Suppressor macrophage treated with lipopolysaccharide for 4 hours (primary cell): ENCODE results near the gene TMEM156.

Experiments used
- DNase-seq: peaks from one replicate; pipeline ENCODE4 v3.0.0-alpha.2; 2020

The TMEM156 gene

DNA sequence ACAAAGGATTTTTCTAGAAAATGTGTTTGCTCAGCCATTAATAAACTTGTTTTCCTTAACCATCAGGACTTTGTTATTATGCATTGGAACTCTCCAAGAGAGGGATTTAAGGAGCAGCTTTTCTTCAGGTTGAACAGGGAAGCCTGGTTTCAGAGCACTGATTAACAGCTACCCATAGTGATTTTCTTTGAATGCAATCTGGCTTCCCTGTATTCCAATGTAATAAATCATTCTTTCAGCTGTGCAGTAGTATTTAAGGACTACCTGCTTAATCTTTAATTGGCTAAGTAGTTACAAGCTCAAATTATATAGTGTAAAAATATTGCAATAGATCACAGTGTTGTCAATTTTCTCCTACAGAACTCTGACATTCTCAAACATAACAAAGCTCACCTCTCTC lies 77.5 kb downstream of the TMEM156 start:
- DNase-seq, result no peak

DNA sequence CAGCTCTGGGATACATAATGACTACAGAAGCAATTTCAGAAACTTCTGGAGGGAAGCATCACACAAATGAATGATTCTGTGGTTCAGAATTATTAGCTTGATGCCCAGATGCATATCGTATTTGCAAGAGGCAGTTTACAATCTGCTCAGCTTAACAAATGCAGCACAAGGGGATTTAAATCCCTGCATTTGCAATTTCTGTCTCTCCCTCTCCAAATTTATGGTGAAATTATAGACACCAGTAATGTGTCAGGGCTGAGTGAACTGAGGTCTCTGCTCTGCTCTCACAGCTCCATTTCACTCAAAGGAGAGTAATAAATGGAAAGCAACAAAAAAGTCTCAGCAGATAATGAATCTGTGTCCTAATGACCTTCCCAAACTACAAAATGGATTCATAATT lies 80.2 kb downstream of the TMEM156 start:
- DNase-seq, result no peak

DNA sequence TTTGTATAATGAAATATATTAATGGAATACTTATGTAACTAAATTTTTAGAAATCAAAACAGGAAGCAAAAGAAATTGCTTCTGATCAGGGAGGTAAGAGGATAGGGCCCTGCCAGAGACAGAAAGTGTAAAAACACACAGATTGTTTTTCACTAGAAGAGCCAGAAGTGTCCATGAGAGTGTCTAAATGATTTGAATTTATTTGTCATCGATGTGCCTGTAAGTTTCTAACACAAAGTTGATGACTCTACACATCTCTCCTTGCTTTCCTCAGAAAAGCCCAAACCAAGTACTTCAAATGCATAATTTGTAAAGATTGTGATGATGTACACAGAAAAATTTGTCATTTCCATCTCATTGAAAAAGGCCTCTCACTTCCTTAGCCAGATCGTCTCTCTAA lies 80.6 kb downstream of the TMEM156 start:
- no peak for DNase-seq

DNA sequence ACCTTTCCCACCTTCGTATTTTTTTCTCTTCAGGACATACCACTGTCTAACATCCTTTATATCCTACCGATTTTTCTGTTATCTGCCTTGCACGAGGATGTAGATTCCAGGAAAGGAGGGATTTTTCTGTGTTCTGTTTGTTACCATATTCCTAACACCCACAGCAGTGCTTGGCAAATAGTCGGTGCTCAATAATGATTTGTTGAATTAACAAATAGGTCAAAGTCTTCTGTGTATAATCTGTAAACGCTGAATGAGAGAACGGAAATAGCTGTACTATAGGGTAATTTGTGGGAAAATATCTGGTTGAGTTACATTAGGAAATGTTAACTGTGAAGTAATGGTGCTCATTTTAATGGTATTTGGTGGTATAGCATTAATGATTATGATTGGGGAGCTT lies 81.5 kb downstream of the TMEM156 start:
- DNase-seq, result no peak

DNA sequence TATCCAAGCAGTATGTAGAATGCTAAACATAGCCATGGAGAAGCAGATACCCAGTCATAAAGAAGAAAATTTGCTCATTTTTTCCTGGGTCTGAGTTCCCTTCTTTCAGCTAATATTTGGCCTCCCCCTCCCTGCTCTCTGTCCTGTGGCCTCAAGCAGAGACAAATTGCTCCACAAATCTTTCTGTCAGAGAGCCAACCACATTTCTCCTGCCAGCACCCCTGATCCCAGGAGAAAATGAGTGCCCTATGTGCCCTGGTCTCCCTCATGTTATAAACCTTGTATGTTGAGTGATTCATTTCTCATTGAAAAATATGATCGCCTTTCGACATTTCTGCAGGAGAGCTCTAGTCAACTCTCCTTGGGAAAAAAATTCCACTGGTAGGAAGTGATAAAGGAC lies 82.0 kb downstream of the TMEM156 start:
- no peak for DNase-seq

DNA sequence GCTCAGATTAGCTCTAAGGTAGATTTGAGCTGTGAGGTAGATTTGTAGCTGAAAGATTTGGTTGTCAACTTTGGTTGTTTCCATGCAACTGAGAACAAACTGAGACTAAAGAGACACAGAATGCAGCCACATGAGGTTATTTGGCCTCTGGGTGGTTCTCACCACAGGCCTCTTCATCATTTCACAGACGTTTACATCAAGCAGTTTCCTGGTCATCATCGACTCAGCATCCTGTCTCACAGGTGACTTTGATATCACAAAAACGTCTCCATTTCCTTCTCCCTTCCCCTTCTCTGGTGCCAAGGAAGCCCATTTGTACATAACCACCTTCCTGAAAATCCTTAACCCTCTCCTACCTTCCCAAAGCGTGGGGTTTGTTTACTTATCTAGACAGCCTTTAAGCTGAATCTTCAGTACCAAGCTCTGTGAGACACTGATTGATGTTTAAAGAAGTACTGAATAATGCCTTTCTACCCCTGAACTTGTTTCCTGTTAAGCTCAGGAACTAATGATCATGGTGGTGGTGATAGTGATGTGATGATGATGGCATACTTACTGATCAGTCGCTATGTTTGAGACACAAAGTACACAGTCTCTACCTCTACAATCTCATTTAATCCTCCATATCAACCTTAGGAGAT lies 82.7 kb downstream of the TMEM156 start:
- no peak for DNase-seq

DNA sequence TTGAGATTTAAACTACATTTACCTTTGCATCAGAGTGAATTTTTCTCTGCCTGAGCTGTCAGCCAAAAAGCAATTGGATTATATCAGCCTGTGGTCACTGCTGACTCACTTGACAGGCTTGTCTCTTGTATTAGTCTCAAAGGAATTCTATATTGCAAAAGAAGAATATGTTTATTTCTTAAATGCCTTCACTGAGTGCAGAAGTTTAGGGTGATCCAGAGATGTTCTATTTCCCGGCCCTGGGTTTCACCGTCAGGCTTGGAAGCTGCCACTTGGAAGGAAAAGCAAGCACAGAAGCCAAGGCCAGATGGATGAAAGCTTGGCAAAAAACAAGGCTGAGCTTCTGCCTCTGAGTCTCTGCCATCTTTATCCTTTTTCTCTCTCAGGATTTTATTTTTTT lies 83.7 kb downstream of the TMEM156 start:
- no peak for DNase-seq

DNA sequence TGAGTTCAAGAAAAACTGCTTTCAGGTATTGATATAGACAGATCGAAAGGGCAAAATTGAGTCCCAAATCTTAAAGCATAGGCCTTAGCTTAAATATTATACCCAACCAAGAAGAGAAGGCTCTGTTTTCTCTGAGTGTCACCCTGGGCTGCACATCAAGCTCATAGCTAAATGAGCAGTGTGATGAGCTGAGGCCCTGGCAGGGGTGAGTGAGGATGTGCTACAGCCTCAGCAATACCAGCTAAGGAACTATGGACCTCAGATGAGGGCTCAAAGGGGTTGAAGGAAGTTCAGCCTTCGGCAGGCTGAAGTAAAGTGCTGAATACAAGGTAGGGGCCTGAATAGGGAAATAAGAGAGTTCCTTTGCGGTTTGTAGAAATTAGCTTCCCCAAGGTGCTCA lies 85.3 kb downstream of the TMEM156 start:
- no peak for DNase-seq

DNA sequence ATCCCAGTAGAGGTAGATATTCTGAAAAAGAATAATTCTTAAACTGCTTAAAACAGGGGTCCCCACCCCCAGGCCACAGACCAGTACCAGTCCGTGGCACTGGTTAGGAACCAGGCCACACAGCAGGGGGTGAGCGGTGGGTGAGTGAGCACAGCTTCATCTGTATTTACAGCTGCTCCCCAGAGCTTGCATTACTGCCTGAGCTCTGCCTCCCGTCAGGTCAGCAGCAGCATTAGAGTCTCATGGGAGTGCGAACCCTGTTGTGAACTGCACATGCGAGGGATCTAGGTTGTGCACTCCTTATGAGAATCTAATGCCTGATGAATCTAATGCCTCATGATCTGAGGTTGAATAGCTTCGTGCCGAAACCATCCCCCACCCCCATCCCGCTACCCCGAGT lies 87.8 kb downstream of the TMEM156 start:
- no peak for DNase-seq

DNA sequence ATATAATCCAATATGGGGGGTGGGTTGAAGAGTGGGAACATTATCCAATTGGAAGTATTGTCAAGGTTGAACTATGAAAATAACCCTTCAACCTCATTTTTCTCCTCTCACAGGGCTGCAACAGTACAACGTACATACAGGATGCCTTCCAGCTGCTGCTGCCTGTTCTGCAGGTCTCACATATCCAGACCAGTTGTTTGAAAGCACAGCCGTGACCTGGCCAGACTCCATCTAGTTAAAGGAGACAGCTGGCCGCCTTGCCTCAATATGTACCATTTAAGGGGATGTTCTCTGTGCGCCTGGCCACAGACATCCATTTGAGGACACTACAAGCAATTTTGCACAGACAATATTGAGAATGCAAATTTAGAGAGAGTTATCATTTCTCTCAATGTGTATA lies 88.9 kb downstream of the TMEM156 start:
- DNase-seq, result no peak

DNA sequence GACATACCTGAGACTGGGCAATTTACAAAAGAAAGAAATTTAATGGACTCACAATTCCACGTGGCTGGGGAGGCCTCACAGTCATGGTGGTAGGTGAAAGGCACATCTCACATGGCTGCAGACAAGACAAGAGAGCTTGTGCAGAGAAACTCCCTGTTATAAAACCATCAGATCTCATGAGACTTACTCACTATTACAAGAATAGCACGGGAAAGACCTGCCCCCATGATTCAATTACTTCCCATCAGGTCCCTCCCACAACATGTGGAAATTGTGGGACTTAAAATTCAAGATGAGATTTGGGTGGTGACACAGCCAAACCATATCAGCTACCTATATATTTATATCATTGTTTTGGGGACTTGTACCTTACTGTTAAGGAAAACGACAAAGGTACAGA lies 90.3 kb downstream of the TMEM156 start:
- DNase-seq, result peak; percentile 43

DNA sequence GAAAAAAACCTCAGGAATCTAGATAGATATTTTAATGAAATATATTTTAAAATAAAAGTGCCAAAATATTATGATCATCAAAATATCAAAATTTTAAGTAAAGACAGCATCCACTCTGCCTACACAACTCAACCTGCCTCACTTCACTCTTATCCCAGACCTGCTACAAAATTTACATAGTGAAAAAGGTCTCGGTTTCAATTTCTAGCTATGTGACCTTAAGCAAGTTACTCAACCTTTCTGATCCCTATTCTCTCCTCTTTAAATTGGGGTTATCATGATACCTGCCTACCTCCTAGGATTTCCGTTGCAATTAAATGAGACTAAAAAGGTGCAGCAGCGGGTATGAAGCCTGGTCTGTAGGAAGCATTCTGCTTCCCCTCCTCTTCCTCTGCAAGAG lies 91.7 kb downstream of the TMEM156 start:
- DNase-seq, result no peak

DNA sequence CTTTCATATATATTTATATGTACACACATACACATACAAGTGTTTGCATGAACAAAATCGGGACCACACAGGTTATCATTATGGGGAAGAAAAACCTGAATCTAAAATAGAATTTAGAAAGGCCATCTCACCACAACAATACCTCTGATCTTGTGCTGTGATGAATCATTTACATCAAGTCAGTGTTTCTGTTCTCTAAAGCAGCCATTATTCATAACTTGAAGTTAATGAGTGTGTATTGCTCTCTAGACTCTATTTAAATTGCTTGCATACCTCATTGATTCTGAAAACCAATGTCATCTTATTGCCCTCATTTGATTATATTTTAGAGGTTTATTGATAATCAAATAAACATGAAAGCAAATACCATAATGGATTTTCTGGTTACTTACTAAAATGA lies 93.0 kb downstream of the TMEM156 start:
- DNase-seq, result no peak

DNA sequence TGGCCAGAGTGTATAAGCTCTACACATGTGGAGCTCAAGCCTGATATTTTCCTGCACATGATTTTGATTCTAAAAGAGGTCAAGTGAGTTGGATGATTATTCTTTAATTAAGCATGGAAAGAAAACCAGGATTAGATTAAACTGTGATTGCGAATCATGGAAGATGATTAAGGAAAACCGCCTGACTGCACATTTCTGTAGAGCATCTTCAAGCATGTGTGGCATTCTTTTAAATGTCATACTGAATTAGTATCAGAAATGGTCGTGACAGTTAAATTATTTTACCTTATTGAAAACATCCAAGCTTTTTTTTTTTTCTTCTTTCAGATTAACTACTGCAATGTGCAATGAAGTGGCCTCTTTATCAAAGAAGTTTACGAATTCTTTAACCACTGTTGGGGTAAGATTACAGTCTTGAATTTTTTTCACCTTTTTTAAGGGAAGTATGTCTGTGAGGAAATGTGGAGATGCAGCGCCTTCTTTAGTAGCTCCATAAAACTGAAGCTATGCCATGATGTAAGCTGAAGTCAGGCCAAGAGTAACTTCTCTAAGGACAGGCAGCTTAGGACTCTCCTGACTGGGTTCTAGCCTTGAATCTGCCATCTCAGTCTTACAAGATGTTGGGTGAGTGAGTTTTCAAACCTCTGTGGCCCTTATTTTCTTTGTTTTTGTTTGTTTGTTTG lies 96.7 kb downstream of the TMEM156 start:
- DNase-seq, result no peak

DNA sequence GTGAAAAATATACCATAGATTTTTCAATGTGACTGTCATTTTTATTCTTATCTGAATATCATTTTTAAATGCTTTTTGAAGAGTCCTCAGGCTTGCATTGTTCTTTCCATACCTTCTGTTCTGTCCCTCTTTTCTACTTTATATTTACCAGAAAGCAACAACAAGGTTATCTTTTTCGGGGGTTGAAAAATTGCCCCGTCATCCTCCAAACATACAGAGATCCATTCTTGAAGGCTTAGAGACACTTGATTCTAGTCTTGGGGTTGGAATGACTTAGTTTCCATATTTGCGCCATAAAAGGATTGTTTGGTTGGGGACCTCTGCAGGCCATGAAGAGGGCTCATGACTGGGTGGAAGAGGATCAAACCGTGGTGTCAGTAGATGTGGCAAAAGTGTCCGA lies 101.1 kb downstream of the TMEM156 start:
- DNase-seq, result no peak

DNA sequence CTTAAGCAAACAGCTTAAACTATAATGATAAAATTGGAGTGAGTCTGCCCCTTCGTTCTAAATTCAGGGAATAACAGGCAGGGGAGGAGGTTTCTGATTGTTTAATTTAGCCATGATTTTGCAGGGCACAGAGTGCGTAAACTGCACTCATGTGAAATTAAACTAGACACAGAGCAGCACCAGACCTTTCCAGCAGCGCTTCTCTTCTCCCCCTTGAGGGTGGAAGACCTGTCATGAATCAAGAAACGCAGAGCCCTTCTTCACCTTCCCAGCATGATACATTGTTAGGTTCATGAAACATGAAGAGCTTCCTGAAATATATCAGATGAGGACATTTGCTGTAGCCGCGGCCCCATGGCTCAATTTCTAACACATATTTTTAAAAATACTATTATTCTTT lies 101.5 kb downstream of the TMEM156 start:
- DNase-seq, result no peak

DNA sequence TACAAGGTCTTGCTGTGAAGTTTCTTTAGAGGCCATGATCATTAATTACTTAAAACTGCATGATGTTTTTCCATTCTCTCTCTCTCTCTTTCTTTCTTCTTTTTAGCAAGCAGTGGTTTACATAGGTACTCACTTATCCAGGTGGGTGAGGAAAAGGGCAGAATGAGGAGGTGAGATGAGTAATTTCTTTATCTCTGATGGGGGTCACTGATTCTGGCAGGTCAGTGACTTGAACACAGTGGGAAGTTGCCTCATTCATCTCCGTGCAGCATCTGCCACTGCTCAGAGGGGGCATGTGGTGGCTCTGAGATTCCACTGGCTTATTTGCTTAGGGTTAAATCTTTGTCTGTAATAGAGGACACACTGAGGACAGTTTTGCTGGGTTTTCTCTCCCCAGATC lies 102.0 kb downstream of the TMEM156 start:
- DNase-seq, result no peak

DNA sequence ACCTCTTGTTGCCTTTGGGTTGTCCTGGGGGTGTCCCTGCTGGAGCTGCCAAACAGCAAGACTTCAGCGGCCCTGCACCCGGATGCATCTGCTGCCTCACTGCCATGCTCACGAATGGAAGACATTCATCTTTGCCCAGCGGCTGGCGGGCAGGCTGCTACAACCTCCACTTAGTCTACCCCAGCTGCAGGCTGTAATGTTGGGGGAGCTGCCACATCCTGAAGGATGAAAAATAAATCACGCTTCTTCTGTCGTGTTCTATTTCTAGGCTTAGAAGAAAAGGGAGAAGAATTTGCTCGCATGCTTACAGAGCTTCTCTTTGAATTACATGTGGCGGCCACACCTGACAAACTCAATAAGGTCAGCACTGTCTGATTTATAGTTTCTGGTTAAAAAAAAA lies 103.2 kb downstream of the TMEM156 start:
- no peak for DNase-seq

DNA sequence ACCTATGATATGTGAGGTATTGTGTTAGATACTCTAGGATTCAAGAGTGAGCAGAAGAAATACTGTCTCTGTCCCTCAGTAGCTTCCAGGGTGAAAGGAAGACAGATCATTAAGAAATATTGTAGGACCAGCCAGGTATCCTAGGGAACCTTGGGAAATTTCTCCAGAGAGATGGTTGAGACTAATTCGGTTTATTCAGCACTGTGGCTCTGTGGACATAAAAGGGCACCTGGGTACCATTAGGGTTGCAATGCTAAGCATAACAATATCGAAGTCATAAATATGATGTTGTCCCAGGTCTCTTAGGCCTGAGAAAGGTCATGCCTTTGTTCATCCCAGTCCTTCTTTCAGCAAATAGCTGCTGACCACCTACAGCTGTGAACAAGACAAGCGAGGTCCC lies 103.6 kb downstream of the TMEM156 start:
- DNase-seq, result no peak

DNA sequence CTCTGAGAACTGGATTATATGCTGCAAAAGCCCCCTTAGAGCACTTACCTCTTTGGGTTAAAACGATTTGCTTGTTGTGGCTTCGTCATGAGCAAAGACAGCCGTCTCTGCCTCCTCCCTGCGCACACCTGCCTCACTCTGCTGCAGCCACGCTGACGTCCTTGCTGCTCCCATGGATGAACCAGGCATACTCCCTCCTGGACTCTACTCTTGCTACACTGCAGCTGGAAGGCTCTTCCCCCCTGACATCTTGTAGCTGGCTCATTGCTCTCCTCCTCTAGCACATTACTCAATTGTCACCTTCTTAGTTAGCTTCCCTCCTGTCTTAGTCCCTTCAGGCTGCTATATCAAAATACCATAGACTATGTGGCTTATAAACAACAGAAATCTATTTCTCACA lies 105.3 kb downstream of the TMEM156 start:
- DNase-seq, result no peak

DNA sequence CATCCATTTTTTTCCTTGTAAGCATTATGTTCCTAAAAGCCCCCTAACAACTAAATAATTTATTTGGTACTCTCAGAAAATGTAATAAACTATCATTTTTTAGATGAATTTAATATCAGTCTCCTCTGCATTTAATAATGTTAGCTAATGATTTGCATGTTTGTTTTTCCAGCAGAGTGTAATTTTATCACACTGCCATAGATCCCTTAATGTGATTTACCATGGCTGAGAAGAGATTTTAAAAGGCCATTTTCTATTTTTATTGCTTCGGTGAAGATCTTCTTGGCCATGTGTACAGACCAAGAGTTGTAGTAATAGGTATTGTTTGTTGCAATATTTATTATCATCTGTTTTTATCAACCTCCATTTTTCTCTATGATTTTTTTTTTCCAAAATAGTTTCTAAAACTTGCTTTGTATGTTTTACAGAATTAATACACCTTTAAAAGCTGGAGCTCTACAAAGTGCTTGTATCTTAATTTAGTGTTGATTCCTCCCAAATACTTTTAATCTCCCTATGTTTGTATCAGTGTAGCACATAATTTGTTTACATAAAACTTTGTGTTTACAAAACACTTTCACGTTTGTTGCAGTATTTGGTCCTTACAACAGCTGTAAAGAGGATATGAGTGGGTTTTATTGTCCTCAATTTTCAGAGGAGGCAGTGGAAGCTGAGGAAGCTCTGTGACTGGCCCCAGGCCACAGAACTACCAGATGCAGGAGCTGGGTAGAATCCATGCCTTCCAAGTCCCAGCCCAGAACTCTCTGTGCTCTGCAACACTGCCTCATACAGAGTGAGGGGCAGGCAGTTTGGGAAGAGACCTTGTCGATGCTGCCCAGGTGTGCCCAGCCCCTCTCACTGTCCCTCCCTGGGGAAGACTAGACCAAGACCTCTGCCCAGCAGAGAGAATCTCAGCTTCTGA lies 106.5 kb downstream of the TMEM156 start:
- DNase-seq, result no peak

DNA sequence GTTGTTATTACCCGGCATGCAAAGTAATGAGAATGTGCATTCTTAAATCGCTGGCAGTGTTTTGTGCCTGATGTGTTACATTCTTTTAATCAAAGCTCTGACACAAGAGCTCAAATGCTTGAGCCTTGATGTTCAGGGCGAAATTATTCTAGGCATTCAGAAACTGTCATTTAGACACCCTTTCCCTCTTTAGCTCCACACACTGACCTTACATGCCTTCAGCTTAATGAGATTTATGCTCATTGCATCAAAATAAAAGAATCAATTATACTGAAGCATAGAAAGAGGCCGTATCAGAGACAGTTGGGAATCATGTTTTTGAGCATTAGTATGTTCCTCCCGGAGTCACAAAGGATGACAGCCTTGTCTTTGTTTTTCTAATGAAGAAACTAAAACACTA lies 107.9 kb downstream of the TMEM156 start:
- no peak for DNase-seq

DNA sequence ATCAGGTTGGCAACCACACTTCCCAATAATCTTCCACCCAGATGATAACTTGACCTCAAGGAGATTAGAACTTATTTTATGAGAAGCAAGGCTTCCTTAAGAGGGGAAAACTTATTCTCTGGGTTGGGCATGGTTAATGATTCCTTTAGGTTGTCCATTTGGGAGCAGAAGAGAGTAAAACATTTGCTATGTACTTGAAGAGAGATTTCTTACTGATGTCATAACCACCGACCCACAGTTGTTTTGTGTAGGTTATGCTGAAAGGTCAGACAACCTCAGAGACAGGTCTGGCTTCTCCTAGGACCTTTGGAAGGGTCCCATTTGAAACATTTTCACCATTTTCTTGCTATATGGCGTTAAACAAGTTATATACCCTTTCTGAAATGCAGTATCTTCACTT lies 108.5 kb downstream of the TMEM156 start:
- DNase-seq, result no peak

DNA sequence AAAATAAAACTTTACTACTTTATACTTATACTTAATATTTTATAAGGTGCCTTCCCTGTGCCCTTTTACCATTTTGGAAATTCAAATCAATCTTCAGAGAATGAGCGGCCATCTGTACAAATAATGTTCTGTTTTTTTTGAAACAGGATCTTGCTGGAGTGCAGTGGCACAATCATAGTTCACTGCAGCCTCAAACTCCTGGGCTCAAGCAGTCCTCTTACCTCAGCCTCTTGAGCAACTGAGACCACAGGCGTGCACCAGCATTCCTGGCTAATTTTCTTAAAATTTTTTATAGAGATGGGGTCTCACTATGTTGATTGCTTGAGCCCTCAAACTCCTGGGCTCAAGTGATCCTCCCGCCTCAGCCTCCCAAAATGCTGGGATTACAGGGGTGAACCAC lies 111.1 kb downstream of the TMEM156 start:
- DNase-seq, result no peak
